GM18861 (cell line): ENCODE data around the gene FRMPD2.
"Not testable (repeated sequence)": the region's sequence is repeated elsewhere in the genome, so short reads cannot be mapped to it uniquely, and the experiment has no call there.

Experiments used
- ATAC-seq: cut with Tn5 transposase; IDR thresholded peaks from one replicate; pipeline ENCODE4 v1.9.1; 2021; ENCODE audit not compliant: unreplicated experiment

FRMPD2 gene

DNA sequence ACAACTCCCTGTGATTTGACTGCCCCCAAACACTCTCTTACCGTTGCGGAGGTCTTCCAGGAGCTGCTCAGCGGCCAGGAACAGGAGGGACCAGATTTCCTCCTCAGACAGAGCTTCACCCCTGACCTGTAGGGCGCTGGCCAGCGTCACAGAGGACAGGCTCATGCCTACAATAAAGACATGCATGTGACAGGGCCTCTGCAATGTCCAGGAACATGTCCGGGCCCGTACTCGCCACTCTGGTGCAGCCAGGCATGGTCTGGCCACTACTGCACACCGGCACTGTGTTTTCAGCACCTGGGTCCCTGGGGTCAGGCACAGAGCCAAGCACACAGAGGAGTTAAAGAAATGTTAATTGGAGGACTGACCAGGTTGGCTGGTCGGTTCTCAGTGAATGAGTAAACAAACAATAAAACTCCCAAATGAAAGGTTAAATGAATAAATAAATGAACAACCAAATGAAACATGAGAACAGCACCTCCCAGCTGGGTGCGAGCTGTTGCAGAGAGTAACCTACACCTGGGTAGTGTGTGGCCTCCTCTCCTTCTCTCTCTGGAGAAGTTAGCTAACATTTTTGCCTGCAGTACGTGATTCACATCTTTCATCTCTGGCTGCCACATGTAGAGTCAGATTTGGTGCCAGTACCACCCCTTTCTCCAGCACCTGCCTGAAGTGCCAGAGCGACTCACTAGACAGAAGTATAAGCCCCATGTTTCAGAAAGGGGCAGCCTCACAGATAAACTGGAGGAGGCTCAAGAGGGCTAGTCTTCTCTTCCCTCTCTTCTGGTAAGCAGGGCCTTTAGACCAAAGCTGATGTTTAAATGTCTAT is 22.8 kb downstream of the FRMPD2 start:
- ATAC-seq = no peak

DNA sequence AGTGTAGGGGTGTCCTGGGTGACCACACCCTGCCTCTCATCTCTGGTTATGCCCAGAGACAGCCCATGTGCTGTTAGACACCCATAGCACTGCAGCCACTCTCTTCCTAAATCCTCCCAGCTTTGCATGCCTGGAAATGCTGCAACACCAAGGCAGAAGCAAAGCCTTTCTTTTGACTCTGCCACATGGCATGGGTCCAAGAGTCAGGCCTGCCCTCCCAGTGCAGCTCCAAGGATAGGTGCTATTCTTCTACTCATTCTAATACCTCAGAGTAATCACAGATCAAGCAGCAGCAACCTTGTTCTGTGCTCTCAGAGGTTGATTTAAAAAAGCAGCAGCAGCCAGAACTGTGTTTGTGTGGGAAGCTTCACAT is 23.4 kb downstream of the FRMPD2 start:
- no peak for ATAC-seq

DNA sequence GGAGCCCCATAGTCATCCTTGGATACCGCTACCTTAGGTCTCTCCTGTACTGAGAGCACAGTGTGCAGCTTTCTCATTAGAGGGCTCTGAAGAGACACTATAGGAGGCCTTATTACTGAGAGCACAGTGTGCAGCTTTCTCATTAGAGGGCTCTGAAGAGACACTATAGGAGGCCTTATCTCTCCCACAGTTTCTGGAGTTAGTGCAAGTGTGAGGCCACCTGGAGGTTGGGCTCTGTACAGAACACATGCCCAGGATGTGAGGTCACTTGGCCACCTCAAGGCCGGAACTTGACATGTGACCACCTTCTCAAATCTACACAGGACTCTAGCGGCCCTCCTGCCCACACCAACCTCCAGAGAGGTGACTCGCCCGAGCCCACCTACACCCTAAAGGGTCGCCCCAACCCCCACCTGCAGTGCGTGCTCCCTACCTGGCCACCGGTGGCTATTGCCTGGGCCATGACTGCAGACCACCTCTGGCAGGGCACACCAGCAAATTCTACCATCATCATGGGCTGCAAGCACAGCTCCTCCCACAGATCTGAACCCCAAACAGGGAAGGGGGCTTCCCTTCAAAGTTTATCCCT is 24.6 kb downstream of the FRMPD2 start:
- no peak for ATAC-seq

DNA sequence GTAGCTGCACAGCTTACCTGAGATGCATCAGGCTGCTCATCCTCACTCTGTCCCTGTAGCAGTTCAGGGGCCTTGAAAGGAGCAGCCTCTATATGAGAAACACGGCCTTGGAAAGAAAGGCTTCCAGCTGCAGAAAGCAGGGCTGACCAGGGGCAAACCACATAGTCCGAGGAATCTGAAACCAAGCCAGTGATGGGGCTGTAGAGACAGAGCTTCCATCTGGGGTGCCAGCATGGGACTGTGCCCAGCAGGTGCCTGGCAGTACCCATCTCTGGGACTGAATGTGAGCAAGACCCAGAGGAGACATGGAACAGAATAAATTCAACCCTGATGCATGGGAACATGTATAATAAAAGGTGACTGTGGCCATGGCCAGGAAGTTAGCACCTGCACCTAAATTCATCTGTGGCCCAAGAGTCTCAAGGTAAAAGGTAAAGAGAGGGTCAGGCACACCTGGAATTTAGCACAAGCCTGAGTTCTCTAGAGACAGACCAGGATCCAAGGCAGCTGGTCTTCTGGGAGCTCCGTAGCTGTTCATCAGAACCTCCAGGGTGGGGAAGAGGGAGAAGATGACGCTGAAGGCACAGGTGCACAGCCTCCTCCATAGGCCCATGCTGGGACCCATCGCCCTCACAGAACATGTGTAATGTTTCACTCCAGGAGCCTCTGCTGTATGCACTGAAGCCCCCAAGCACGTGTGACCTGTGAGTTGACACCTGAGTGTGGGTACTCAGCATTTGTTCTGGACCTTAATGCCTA is 25.3 kb downstream of the FRMPD2 start:
- no peak for ATAC-seq

DNA sequence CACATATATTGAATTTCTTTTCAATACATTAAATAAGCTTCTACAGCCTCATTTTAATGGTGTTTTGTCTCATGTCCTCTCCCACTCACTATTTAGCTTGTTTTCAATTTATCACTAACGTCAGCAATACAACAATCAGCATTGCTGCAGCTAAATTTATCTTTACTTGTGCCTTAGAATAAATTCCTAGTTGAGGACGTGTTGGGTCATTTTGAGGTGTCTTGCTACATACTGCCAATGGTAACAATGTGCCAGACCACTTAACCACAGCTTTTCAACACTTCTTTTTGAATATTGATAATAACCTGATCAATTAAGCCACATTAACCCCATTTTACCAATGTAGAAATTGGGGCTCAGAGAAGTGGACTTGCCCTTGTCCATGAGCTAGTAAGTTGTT is 26.0 kb downstream of the FRMPD2 start:
- no peak for ATAC-seq

DNA sequence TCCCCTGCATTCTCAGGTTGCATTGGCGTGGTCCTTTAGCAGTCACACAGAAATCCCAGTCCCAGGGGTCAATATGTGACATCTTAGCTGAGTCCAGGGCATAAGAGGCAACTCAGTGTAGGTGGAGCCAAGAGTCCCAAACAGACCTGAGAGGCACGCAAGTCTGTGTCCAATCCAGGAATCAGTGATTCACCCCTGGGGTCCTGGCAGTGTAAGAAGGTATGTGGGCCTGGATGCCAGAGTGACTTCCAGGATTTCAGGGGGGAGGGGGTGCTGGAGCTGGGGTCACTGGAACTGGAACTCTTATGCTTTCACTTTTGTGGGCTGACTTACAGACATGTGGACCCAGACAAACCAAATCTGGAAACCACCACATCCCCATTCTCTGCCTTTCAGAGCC is 26.8 kb downstream of the FRMPD2 start:
- no peak for ATAC-seq

DNA sequence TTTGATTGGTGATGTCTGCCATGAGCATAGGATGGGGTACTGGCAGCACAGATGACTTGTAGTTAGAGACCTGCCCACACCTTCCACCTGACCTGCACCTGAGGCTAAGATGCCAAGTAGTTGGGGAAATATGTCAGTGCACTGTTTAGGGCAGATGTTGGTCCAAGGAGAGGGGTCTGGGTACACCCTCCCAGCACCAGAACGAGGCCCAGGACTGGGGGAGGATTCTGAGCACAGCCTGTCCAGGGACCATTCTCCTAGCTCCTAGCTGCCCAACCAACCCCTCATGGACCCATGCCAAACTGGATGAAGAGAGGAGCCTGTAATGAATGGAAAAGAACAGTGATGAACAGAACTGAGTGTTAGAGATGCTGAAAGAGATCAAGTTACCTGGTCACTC is 28.0 kb downstream of the FRMPD2 start:
- no peak for ATAC-seq

DNA sequence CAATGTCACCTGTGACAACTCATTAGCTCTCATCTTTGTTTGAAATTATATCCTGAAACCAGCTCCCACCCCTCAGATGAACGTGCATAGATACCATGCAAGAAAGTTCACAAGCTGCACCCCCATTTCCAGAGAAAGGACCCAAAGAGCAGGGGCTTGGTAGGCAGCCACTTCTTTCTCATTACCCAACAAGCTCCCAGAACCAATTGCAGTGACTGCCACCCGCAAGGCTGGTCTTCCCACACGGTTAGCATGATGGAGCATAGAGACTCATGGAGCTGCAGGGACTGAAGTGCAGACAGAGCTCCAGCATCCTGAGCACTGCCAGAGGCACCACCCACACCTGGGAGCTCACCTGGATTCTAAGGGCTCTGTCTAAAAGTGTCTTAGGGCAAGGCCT is 28.5 kb downstream of the FRMPD2 start:
- no peak for ATAC-seq

DNA sequence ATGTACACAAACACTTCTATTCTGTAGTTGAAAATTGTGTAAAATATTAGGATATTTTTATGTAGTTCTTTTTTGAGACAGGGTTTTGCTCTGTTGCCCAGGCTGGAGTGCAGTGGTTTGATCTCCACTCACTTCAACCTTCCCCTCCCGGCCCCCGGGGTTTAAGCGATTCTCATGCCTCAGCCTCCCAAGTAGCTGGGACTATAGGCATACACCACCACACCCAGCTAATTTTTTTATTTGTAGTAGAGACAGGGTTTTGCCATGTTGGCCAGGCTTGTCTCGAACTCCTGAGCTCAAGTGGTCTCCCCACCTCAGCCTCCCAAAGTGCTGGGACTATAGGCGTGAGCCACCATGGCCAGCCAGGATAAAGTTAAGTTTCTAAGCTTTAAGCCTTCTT is 30.6 kb downstream of the FRMPD2 start:
- ATAC-seq = not testable (repeated sequence)

DNA sequence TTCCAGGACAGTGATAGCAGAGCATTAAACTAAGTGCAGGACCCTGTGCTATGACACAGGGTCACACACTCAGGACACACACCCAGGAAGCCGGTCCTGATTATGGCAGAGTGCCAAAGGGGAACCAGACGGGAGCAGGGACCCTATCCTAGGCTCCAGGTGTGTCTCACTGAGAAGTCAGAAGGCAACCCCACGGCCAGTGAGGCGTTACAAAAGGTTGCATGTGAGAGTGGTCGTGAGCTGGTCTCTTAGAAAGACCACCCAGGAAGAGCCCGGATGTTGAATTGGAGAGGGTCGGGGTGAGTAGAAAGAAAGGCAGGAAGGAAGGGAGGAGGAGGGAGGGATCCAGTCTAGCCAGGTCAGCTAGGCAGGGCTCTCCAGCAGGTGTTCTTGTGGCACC is 31.0 kb downstream of the FRMPD2 start:
- ATAC-seq = no peak

DNA sequence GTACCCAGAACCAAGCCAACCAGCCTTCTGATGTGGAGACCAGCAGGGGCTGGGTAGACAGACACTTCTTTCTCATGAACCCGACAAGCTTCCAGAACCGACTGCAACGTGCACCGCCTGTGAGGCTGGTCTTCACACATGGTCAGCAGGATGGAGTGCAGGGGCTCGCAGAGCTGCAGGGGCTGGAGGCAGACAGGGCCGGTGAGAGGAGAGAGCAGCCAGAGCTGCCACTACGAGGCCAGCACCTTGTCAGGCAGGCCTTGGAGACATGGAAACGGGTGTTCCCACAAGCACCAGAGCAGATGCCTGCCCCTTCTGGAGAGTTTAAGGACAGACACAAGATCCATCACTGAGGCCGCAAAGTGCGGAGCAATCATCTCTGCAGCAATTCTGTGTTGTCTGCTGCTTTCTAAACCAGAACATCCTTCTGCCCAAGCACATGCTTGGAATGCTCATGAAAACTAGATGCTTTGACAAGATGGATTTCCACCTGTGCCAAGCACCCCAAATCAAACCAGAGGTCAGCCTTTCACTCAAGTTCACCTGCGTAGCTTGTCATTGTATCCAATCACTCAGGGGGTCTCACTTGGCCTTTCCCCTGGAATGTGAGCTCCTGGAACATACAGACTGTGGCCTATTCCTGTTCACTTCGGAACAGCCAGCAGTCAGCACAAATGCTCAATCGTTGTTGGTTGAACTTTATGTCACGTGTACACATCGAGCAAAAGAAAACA is 32.2 kb downstream of the FRMPD2 start:
- ATAC-seq = no peak

DNA sequence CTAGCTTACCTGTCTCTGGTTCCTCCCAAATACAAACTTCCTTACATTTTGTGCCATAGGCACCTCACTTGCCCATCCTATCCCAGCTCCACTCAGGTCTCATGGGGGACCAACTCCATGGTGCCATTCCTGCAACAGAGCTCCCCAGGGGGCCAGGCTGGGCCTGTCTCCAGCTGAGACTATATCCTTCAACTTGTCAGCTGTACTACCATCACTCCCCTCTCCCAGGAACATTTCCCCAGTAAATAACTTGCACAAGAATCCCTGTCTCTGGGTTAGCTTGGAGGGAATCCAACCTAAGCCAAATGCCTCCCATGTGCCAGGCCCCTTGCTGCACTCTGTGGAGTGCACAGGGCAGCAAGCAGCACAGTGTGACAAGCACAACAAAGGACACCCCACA is 33.2 kb downstream of the FRMPD2 start:
- no peak for ATAC-seq

DNA sequence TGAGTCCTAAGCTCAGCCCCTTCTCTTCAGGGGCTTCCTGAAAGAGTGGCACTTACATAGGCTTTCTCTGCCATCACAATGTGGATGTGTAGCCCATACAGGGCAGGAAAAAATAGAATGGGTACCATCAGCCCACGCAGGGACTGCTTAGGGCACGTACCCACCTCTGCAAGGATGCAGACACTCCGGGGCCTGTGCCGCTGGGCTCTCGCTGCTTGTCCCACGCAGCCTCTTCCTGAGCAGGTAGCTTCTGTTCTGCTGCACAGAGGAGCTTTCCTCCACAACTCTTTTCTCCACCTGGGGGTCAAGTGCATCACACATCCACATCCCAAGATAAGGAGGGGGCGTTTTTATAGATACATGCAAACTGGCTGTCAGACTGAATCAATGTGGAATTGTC is 34.3 kb downstream of the FRMPD2 start:
- no peak for ATAC-seq

DNA sequence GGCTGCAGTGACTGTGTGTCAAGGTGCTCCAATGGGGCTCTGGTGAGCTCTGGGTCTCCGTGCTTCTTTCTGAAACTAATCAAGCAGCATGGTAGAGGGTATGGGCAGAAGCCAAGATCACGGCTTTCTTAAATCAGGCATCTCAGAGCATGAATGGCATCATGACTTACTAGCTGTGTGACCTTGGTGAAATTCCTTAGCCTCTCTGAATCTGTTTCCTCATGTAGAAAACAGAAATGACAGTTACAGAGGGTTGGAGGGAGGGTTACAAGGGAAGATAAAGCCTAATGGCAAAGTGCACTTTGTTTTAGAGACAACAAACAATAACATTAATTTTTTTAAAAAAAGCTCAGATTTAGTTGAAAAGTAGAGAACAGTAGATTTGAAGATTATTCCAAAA is 34.9 kb downstream of the FRMPD2 start:
- ATAC-seq = no peak

DNA sequence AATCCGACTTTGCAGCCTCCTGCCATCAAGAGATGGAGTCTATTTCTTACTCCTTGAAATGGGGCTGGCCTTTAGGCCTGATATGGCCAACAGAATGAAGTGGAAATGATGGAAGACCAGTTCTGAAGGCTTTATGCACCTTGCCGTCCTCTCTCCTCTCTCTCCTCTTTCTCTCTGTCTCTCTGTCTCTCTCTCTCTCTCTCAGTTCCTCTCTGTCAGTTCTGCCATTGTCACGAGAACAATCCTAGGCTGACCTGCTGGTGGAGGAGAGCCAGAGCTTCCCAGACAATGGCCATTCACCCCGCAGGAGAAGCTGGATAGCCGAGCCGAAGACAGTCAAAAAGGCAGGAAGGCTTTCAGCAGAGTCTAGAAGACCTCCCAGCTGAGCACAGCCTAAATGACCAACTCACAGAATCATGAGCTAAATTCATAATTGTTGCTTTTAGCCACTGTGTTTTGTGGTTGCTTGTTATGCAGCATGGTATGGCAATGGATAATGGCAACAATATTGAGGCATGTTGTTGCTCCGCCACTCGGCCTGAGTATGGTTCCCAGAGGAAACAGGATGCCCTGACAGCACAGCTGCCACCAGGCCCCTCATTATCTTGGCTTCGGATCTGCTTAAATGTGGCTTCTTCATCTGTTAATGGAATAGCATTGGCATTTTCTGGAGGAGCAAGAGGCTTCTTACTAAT is 35.5 kb downstream of the FRMPD2 start:
- no peak for ATAC-seq

DNA sequence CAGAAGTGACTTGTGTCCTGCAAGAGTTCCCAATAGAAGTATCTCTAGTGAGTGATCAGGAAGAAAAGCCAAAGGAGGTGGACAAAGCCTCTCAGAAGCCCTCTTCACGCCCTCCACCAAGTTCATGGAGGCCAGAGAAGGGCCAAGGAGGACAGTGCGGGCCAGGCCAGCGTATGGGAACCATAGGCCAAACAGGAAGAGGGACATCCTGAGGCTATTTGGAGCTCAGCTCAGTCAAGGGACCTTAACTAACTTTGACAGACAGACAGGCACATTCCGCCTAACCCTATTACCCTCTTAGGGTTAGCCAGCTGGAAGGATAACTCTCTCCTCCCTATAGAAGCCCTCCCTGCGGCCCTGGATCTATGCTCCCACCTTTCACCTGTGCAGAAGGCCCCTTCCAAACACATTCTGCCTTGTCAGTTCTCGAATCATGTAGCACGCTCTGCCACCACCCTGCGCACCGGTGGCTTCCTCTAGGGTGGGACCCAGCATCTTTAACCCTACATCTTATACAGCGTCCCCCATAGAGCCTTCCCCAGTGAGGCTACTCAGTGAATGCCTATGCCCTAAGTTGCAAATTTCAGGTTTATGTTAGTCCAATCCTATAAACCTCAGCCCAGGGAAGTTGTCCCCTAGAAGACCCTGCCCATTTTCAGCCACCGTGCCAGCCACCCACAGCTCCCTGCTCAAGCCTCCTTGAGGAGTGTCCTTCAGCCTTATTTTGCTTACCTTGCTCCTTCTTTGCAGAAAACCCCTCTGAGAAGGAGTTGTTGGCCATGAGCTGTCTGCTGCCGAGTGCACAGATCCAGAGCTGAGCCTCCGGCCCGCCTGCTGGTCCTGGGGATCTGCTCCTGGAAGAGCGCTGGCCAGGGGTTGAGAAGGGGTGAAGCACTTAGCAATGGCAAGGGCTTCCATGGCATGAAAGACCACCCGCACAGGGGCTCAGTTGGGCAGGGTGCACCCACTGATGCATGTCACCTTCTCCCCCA is 36.9 kb downstream of the FRMPD2 start:
- ATAC-seq = no peak

DNA sequence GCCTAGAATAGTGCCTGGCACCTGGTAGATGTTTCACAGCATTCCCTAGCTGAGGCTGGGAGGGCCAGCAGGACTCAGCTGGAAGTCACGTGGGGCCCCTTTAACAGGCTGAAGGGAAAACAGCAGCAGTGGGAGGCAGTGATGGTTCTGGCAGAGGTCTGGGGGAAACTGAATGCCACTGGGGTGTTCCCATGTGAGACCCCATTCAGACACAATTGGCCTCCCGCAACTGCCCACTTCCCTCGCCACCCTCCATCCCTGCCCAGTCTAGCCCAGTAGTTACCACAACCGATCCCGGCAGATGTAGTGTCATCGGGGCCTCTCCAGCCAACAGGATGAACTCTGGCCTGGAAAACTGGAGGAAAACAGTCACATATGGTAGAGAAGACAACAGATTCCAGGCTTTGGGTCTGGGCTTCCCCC is 38.3 kb downstream of the FRMPD2 start:
- no peak for ATAC-seq

DNA sequence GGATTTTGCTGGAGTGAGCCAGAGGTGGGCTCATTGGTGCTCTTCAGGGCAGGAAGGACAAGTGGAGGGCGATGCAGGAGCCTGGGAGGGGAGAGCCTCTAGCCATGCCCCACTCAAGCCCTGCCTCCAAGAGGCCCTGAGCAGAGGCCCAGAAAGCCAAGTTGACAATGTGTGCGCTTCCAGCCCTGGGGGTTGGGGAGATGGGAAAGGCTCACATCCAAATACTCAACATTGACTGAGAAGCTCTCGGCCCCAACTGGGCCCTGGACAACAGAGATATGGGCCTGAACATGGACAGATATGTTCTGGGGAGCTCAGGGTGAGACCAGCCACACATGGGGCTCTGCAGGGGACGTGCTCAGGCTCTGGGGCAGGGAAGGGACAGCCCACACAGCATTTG is 39.0 kb downstream of the FRMPD2 start:
- no peak for ATAC-seq

DNA sequence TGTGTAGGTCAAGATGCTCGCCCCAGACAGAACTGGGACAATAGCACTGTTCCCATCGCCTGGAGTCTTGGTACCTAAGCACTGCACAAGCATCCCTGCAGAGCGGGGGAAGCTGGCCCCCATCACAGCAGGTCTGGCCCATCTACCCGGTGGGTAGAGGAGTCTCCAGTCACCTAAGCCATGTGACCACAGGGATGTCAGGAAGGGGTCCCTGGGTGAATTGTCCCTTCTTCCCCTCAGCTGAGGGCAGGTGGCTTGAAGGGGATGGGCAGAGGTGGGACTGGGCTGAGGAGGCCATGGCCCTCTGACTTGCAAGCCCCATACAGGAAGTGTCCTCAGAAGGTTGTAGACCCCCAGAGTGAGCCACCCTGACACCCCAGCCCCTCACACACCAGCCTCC is 39.7 kb downstream of the FRMPD2 start:
- no peak for ATAC-seq

DNA sequence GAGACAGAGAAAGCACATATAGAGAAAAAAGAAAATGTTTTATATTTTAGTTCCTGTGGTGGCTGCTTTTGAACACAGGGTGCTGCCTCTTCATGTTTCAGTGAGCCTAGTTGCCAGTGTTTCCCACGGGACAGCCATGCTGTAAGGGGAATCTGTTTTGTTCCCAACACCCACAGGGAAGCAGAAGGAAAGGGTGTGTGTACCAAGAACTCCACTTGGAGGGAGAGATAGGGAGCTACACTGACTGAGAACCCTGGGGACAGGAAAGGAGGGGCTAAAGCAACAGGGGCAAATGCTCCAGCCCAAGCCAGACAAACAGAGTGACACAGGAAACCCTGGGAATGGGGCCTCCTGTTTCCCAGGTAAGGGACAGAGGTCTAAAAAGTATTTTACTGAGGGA is 40.2 kb downstream of the FRMPD2 start:
- no peak for ATAC-seq
